Measurements from ENCODE around the gene CTIF. TPM values are rescaled to one million over a fixed set of nuclear protein-coding genes. Genes with fewer than 3 reads are reported as not detected.

The CTIF gene
- total and polyA plus RNA-seq, 2 donors (not counting 1 experiment from before 2014, with no cell fraction given): 27.2 to 28.1 TPM

GRCh38 chr18:48616484-48617255 lies 77.8 kb downstream of the CTIF start:
- Histone ChIP-seq H3K27me3 (ENCODE audit: control insufficient read depth, insufficient read depth, low read length) (no peaks in the 10 kb centered on the region), H3K4me2 (ENCODE audit: extremely low read depth, insufficient read depth, low read length) (no peak overlapping the region), H3K4me1 (ENCODE audit: control insufficient read depth, extremely low read depth, insufficient read depth, low read length) (peaks cover 11% of the 10 kb centered on the region), H3K9ac (ENCODE audit: insufficient read depth, low read length) (no peak overlapping the region), H3K27ac (ENCODE audit: insufficient read depth, low read length) (no peak overlapping the region), H3K4me3 (replicated peaks in 1 of 4; ENCODE audit: control extremely low read depth in 1 of 4, insufficient read depth in 1 of 4, low read depth in 3 of 4, low read length in 4 of 4) (no peak overlapping the region), H3K36me3 (ENCODE audit: control insufficient read depth, insufficient read depth, low read length) (peaks cover 4% of the 10 kb centered on the region), H3K9me3 (ENCODE audit: control insufficient read depth, insufficient read depth, low read depth, low read length) (no peaks in the 10 kb centered on the region), H2AFZ (ENCODE audit: low read length) (no peak overlapping the region), H3K79me2 (ENCODE audit: control insufficient read depth, insufficient read depth, low read length) (peaks cover 4% of the 10 kb centered on the region), H4K20me1 (ENCODE audit: control insufficient read depth, extremely low read depth, insufficient read depth, low read length) (no peaks in the 10 kb centered on the region)
- no peak for TF ChIP-seq EZH2 (IDR thresholded peaks at IDR 0.05; ENCODE audit: low read length, missing control alignments)
- TF ChIP-seq, protein P1, sequence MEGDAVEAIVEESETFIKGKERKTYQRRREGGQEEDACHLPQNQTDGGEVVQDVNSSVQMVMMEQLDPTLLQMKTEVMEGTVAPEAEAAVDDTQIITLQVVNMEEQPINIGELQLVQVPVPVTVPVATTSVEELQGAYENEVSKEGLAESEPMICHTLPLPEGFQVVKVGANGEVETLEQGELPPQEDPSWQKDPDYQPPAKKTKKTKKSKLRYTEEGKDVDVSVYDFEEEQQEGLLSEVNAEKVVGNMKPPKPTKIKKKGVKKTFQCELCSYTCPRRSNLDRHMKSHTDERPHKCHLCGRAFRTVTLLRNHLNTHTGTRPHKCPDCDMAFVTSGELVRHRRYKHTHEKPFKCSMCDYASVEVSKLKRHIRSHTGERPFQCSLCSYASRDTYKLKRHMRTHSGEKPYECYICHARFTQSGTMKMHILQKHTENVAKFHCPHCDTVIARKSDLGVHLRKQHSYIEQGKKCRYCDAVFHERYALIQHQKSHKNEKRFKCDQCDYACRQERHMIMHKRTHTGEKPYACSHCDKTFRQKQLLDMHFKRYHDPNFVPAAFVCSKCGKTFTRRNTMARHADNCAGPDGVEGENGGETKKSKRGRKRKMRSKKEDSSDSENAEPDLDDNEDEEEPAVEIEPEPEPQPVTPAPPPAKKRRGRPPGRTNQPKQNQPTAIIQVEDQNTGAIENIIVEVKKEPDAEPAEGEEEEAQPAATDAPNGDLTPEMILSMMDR (conservative IDR thresholded peaks at IDR 0.05 in 1 of 2, IDR thresholded peaks at IDR 0.05 in 1 of 2; ENCODE audit: low read depth in 1 of 2, low read length in 2 of 2): no peak
- DNase-seq (ENCODE audit: low read depth in 2 of 2): no peak

GRCh38 chr18:48617844-48618497 lies 79.1 kb downstream of the CTIF start:
- Histone ChIP-seq H3K36me3 (ENCODE audit: control insufficient read depth, insufficient read depth, low read length) (peaks cover 4% of the 10 kb centered on the region), H3K9me3 (ENCODE audit: control insufficient read depth, insufficient read depth, low read depth, low read length) (no peaks in the 10 kb centered on the region), H3K27me3 (ENCODE audit: control insufficient read depth, insufficient read depth, low read length) (no peaks in the 10 kb centered on the region), H3K4me1 (ENCODE audit: control insufficient read depth, extremely low read depth, insufficient read depth, low read length) (peaks cover 23% of the 10 kb centered on the region), H3K79me2 (ENCODE audit: control insufficient read depth, insufficient read depth, low read length) (peaks cover 4% of the 10 kb centered on the region), H2AFZ (ENCODE audit: low read length) (no peak overlapping the region), H3K27ac (ENCODE audit: insufficient read depth, low read length) (no peak overlapping the region), H4K20me1 (ENCODE audit: control insufficient read depth, extremely low read depth, insufficient read depth, low read length) (no peaks in the 10 kb centered on the region), H3K4me3 (replicated peaks in 1 of 4; ENCODE audit: control extremely low read depth in 1 of 4, insufficient read depth in 1 of 4, low read depth in 3 of 4, low read length in 4 of 4) (no peak overlapping the region), H3K9ac (ENCODE audit: insufficient read depth, low read length) (no peak overlapping the region), H3K4me2 (ENCODE audit: extremely low read depth, insufficient read depth, low read length) (no peak overlapping the region)
- no peak for TF ChIP-seq EZH2 (IDR thresholded peaks at IDR 0.05; ENCODE audit: low read length, missing control alignments)
- TF ChIP-seq, protein P1 (conservative IDR thresholded peaks at IDR 0.05 in 1 of 2, IDR thresholded peaks at IDR 0.05 in 1 of 2; ENCODE audit: low read depth in 1 of 2, low read length in 2 of 2): no peak
- DNase-seq (ENCODE audit: low read depth in 2 of 2): no peak

DNA sequence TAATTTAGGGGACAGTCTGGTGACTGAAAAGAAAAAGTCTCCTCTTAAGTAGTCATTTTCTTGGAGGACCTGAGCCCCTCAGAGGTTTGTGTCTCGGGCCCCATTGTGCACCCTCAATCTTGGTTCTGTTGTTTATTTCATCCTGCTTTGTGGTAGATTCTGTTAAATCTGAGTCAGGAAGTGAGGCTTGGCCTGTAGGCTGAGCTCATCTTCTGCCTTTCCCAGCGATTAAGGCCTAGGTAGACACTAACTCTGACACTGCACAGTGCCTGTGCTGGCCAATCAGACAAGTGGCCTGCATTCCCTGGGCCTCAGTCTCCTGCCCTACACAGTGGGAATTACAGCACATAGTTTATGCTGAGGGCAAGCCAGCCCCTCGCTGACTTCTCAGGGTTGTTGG lies 80.2 kb downstream of the CTIF start:
- no peaks in the 10 kb centered on the region for H3K9me3 ChIP-seq (ENCODE audit: control insufficient read depth, insufficient read depth, low read depth, low read length)
- H3K4me3 ChIP-seq (replicated peaks in 1 of 4; ENCODE audit: control extremely low read depth in 1 of 4, insufficient read depth in 1 of 4, low read depth in 3 of 4, low read length in 4 of 4): no peak overlapping the region
- H3K79me2 ChIP-seq (ENCODE audit: control insufficient read depth, insufficient read depth, low read length): peaks cover 2% of the 10 kb centered on the region
- DNase-seq (ENCODE audit: low read depth in 2 of 2): no peak
- H3K4me2 ChIP-seq (ENCODE audit: extremely low read depth, insufficient read depth, low read length): no peak overlapping the region
- H2AFZ ChIP-seq (ENCODE audit: low read length): no peak overlapping the region
- H4K20me1 ChIP-seq (ENCODE audit: control insufficient read depth, extremely low read depth, insufficient read depth, low read length): no peaks in the 10 kb centered on the region
- H3K36me3 ChIP-seq (ENCODE audit: control insufficient read depth, insufficient read depth, low read length): peaks cover 4% of the 10 kb centered on the region
- H3K27ac ChIP-seq (ENCODE audit: insufficient read depth, low read length): no peak overlapping the region
- no peaks in the 10 kb centered on the region for H3K27me3 ChIP-seq (ENCODE audit: control insufficient read depth, insufficient read depth, low read length)
- TF ChIP-seq, protein P1 (conservative IDR thresholded peaks at IDR 0.05 in 1 of 2, IDR thresholded peaks at IDR 0.05 in 1 of 2; ENCODE audit: low read depth in 1 of 2, low read length in 2 of 2): no peak
- no peak for TF ChIP-seq EZH2 (IDR thresholded peaks at IDR 0.05; ENCODE audit: low read length, missing control alignments)
- peaks cover 31% of the 10 kb centered on the region for H3K4me1 ChIP-seq (ENCODE audit: control insufficient read depth, extremely low read depth, insufficient read depth, low read length)
- H3K9ac ChIP-seq (ENCODE audit: insufficient read depth, low read length): no peak overlapping the region
